Measurements from ENCODE around the gene PLA2G4C.

Gene PLA2G4C

GRCh38 chr19:48000846-48001245 is 109.8 kb downstream of the PLA2G4C start:
- no peak for DNase-seq (ENCODE audit: low read depth in 2 of 2, low spot score in 1 of 2)

- no peak for DNase-seq (ENCODE audit: low read depth in 2 of 2, low spot score in 1 of 2)
Measured at GRCh38 chr19:47998800-47999199, 111.8 kb downstream of the PLA2G4C start.
